H4 (cell line): Measurements from ENCODE around the gene IKZF2. TPM values are rescaled to one million over a fixed set of nuclear protein-coding genes. Genes with fewer than 3 reads are reported as not detected.

ENCODE experiments used
- DNase-seq: peaks from one replicate; pipeline ENCODE4 v3.0.0-alpha.2; 2015; ENCODE audit warnings: low spot score
- total RNA-seq: library from RNA; depleted of rRNA; stranded (reverse); fragments of >200 nt; shearing (Covaris generic); gene quantifications from 2 replicates; pipeline ENCODE4 v1.2.3, GENCODE V29; 2014

IKZF2 gene
- total RNA-seq, 1 experiment from 2014 or later: 1.7 TPM

DNA sequence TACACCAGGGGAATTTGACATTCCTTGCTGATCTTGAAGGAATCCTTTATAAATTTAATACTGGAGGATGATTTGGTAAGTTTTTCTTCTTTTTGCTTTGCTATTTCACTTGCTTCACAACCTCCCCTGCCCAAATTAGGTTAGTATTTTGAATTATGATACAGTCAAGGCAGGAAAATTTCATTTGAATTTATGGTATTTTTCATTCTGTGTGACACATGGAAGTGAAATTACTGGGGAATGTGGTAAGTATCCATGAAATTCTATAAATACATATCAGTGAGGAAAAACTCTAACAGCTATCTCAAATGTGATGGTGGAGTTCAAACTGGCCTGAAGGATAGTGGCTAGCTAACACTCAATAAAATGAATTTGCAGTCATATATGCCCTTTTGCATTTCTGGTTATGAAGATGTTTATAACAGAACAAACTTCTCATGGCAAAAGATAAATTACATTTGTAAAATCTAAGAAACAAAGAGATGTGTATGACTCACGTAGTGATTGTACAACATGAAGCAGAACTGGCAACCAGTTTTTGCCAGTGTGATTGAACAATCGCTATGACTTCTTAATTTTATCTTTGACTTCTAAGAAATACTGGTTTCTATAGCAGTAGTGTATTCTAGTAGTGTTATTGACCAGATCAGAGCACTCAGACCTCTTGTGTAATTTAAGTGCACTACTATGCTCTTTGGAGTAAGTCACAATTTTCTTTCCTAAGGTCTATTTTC lies 152.6 kb downstream of the IKZF2 start:
- DNase-seq: no peak

DNA sequence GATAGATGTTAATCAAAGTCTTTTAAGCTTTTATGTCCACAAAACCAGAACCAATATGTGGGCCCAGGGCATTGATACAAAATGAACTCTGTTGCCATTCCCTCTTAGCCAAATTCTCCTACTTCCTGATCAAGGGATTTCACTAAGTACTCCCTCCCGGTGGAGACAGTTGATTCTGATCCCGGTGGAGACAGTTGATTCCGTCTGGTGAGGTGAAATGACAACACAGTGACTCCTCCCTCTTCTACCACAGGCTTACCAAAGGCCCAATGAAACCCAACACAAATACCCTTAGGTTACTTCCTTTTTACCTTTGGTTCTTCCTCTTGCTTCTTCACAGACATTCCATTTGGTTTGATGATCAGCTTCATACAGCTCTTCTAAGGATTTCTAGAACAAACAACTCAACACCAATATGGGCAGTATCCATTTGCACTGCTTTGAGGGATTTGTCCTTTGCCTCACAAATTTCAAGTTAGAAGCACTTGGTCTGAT lies 153.8 kb downstream of the IKZF2 start:
- DNase-seq: no peak

DNA sequence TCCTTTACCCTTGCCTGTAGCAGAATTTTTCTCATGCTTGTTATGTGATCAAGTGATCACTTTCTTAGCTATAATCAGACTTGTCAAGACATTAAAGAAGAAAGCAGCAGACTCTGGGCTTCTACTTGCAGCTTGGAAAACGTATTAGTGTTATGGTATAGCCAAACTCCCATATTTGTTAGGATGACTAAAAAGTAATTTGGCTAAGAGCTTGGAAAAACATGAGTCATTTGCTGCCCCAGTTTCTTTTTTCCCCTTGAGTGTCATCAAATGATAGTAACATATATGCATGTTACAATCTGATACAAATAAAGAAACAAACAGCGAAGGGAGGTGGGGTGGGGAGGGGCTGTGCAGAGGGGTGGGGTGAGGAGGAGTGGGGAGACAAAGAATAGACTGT lies 155.5 kb downstream of the IKZF2 start:
- no peak for DNase-seq

- DNase-seq: no peak
Observed at GRCh38 chr2:212994976-212995375, 156.4 kb downstream of the IKZF2 start.

GRCh38 chr2:212991120-212991519 lies 160.3 kb downstream of the IKZF2 start:
- DNase-seq: no peak

DNA sequence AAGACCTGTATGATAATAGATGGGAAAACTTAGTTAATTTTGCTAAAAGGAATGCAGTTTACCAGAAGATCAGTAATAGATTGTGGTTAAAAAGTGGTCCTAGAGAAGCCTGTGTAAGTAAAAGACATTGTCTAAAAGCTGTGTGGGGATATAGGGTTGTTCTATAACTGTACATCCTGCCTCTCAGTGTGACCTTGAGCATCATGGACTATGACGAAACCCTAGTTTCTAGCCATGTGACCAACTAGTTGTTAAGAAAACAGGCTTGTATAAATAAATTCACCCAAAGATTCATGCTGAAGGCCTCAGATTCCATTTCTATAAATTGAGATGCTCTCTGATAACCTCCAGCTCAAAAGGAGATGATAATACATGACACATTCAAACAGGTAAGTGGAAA lies 160.7 kb downstream of the IKZF2 start:
- no peak for DNase-seq

DNA sequence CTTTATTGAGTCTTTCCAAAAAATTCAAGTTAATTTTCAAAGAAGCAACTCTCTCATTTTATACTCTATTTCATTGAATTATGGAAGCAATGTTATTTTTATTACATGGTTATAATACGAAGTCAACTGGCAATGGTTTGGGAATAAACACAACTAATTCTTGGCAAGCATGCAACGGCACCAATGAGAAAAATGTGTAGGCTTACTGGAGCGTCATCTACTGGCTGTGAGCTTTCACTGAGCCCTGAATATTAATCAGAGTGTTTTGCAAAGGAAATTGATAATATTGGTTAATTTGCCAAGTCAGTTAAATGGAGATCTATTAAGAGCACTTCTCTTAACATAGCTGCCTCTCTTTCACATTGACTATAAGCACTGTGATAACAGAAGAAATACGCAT lies 163.9 kb downstream of the IKZF2 start:
- no peak for DNase-seq

GRCh38 chr2:212984129-212984528 lies 167.3 kb downstream of the IKZF2 start:
- no peak for DNase-seq

DNA sequence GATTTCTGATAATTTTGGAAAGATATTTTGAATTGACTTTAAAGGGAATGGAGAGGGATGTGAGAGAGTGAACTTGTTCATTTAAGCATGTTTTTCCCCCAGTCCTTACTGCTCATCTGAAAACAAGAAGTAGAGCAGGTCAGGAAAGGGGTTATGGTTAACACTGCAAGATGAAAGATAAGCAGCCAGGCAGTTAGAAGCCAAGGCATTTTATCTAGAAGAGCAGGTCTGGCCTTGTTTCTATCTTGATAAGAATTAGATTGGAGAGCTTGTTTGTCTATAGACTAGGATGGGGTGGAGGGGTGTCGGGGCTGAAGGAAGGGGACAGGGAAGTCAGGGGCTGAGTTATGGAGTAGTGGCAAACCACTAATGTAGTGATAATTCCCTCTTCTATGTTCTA lies 171.6 kb downstream of the IKZF2 start:
- no peak for DNase-seq

DNA sequence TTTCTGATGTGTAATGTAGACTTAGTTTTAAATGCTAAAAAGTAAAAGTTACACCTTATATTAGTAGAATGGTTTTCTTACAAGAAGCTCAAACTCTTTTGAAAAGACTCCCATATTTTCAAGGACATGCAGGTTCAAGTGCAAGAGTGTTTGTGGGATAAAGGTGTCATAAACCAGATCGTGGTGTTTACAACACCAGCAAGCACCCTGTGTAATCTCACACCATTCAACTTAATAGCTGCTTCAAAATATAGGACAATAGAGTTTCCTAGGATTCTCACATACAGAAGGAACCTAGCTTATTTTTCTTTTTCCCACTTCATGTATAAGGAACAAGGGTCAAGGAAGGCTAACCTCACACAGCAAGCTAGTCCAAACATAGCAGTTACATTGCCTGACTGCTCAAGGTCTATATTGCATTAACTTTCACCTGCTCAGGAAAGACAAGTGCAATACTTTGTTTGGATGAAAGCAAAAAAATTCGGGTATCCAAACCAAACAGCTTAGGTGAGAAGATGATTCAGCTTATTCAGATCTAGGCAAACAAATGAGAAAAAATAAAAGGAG lies 172.3 kb downstream of the IKZF2 start:
- DNase-seq: no peak

DNA sequence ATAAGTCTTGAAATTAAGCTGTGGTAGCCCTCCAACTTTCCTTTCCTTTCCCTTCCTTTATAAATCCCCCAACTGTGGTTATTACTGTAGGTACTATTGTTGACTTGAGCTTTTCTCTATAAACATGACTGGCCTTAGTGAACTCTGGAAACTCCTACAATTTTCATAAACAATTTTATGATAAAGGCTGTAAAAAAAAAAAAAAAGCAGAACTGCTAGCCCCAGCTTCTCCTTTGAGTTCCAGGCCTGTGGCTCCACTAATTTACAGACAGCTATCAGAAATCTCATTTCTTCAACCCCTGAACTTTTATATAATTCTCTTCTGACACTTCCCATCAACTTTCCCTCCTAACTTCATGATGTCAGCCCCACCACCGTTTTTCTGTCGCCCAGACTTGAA lies 174.3 kb downstream of the IKZF2 start:
- no peak for DNase-seq

GRCh38 chr2:212975333-212975732 lies 176.1 kb downstream of the IKZF2 start:
- DNase-seq: no peak

- DNase-seq: no peak
Observed at GRCh38 chr2:212974692-212975091, 176.7 kb downstream of the IKZF2 start.

GRCh38 chr2:212973347-212973746 lies 178.1 kb downstream of the IKZF2 start:
- no peak for DNase-seq

- no peak for DNase-seq
Observed at GRCh38 chr2:212970132-212970531, 181.3 kb downstream of the IKZF2 start.

GRCh38 chr2:212968284-212969081 lies 182.9 kb downstream of the IKZF2 start:
- no peak for DNase-seq

- DNase-seq: no peak
Observed at GRCh38 chr2:212966884-212967283, 184.5 kb downstream of the IKZF2 start.

DNA sequence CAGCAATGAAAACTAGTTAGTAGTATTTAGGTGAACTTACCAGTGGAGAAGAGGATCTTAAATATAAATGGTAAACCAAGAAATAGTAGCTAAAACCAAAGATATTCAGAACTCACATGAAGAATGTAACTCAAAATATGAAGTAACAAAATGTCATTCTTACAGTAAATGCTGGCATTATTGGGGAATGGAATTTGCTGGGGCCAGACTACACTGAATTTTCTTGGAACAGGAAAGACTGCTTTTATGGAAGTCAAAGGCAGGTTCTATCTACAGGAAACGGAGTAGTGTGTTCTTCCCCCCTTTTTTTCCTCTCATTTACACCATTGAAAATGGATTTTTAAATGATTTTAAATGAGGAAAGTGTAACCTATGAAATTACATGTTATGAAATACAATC lies 188.7 kb downstream of the IKZF2 start:
- no peak for DNase-seq

DNA sequence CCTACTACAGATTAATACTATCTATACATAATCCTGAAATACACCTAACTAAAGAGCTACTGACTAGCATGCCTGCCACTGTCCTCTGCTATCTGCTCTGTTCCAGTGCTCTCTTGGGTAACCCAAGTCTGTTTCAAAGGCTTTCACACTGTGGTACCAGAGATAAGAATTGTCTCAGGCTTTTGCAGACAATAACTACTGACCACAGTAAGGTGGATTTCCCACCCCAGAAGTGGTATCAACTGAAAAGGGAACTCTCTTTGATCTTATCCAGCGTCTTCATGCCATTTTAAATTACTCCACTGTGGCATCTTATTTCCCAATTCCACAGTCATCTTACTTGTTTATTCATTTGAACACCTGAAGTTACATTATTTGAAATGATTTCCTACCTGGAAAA lies 190.2 kb downstream of the IKZF2 start:
- DNase-seq: no peak

- no peak for DNase-seq
Observed at GRCh38 chr2:212960336-212960735, 191.1 kb downstream of the IKZF2 start.

GRCh38 chr2:212959471-212960117 lies 191.8 kb downstream of the IKZF2 start:
- no peak for DNase-seq

GRCh38 chr2:212958757-212959295 lies 192.6 kb downstream of the IKZF2 start:
- no peak for DNase-seq
